Neural cell (in vitro differentiated cells): ENCODE measurements around the gene BFSP1.

Experiments used
- CTCF ChIP-seq: fragments of 450-650 bp; IDR thresholded peaks from 2 replicates; pipeline ENCODE4 v1.5.1; 2014; ENCODE audit warnings: antibody characterized with exemption, mild to moderate bottlenecking, moderate library complexity; ENCODE audit not compliant: poor library complexity, severe bottlenecking
- EP300 ChIP-seq: fragments of 450-650 bp; conservative IDR thresholded peaks from 2 replicates; pipeline ENCODE4 v1.6.1; 2014; ENCODE audit warnings: antibody characterized with exemption, mild to moderate bottlenecking, moderate library complexity; ENCODE audit not compliant: poor library complexity, severe bottlenecking
- EZH2 ChIP-seq: fragments of 200-600, 300-800 bp; shearing (Covaris generic), sonication (generic); IDR thresholded peaks from 2 replicates; pipeline ENCODE4 v1.6.1; 2014; ENCODE audit warnings: antibody characterized with exemption, low read length, borderline replicate concordance, mild to moderate bottlenecking; ENCODE audit not compliant: insufficient read depth, poor library complexity, severe bottlenecking
- POLR2AphosphoS5 ChIP-seq: IDR thresholded peaks from 2 replicates; pipeline ENCODE4 v1.6.1; 2012
- RAD21 ChIP-seq: fragments of 450-650 bp; conservative IDR thresholded peaks from 2 replicates; pipeline ENCODE4 v1.6.1; 2014; ENCODE audit warnings: antibody characterized with exemption, mild to moderate bottlenecking, moderate library complexity
- REST ChIP-seq: IDR thresholded peaks from 2 replicates; pipeline ENCODE4 v1.6.1; 2012; ENCODE audit warnings: borderline replicate concordance
- SMC3 ChIP-seq: fragments of 450-650 bp; conservative IDR thresholded peaks from 2 replicates; pipeline ENCODE4 v1.6.1; 2014; ENCODE audit warnings: antibody characterized with exemption, mild to moderate bottlenecking, moderate library complexity; ENCODE audit not compliant: poor library complexity

GRCh38 chr20:17504066-17504897 lies 26.9 kb downstream of the BFSP1 start:
- no peak for TF ChIP-seq EZH2
- TF ChIP-seq CTCF, result no peak
- no peak for TF ChIP-seq EP300
- TF ChIP-seq POLR2AphosphoS5, result no peak
- TF ChIP-seq SMC3, result no peak
- TF ChIP-seq REST, result no peak
- TF ChIP-seq RAD21, result no peak
